MM.1S (cell line): ENCODE data around the gene EEF2.

Source experiments
- DNase-seq: peaks from one replicate; pipeline ENCODE4 v3.0.0-alpha.2; 2015
- H2AFZ ChIP-seq: fragments of 300-600 bp; sonication (generic); 2 replicates; pipeline ENCODE4 v1.6.0; 2016; ENCODE audit warnings: antibody characterized with exemption, low read length
- H3F3A ChIP-seq: fragments of 300-600 bp; sonication (generic); 2 replicates; pipeline ENCODE4 v1.6.1; 2016; ENCODE audit warnings: mild to moderate bottlenecking, antibody characterized with exemption, low read length, moderate library complexity, mixed read lengths; ENCODE audit not compliant: insufficient read depth
- H3K27ac ChIP-seq: fragments of 300-600 bp; sonication (generic); 2 replicates; pipeline ENCODE4 v1.5.1; 2016; ENCODE audit warnings: mild to moderate bottlenecking, low read length
- H3K27me3 ChIP-seq: fragments of 300-600 bp; sonication (generic); replicated peaks from 2 replicates; pipeline ENCODE4 v1.6.0; 2016; ENCODE audit warnings: low read length; ENCODE audit not compliant: insufficient read depth
- H3K36me3 ChIP-seq: fragments of 300-600 bp; sonication (generic); replicated peaks from 2 replicates; pipeline ENCODE4 v1.6.1; 2016; ENCODE audit warnings: mild to moderate bottlenecking, low read length, mixed read lengths; ENCODE audit not compliant: insufficient read depth
- H3K4me1 ChIP-seq: fragments of 300-600 bp; sonication (generic); 2 replicates; pipeline ENCODE4 v1.6.1; 2016; ENCODE audit warnings: low read length, mixed read lengths
- H3K4me2 ChIP-seq: fragments of 300-600 bp; sonication (generic); 2 replicates; pipeline ENCODE4 v1.6.0; 2016; ENCODE audit warnings: low read depth, low read length
- H3K4me3 ChIP-seq: fragments of 300-600 bp; sonication (generic); 2 replicates; pipeline ENCODE4 v1.5.1; 2016; ENCODE audit warnings: low read length, mixed read lengths
- H3K79me2 ChIP-seq: fragments of 300-600 bp; sonication (generic); 2 replicates; pipeline ENCODE4 v1.6.1; 2016; ENCODE audit warnings: mixed run types, low read length, mixed read lengths
- H3K9ac ChIP-seq: fragments of 300-600 bp; sonication (generic); 2 replicates; pipeline ENCODE4 v1.6.1; 2016; ENCODE audit warnings: low read length, mixed read lengths
- H3K9me2 ChIP-seq: fragments of 300-600 bp; sonication (generic); replicated peaks from 2 replicates; pipeline ENCODE4 v1.6.1; 2016; ENCODE audit warnings: mild to moderate bottlenecking, low read length, mixed read lengths; ENCODE audit not compliant: insufficient read depth
- H3K9me3 ChIP-seq: fragments of 300-600 bp; sonication (generic); replicated peaks from 2 replicates; pipeline ENCODE4 v1.6.1; 2016; ENCODE audit warnings: mild to moderate bottlenecking, low read length, mixed read lengths; ENCODE audit not compliant: insufficient read depth
- H4K20me1 ChIP-seq: fragments of 300-600 bp; sonication (generic); 2 replicates; pipeline ENCODE4 v1.6.1; 2016; ENCODE audit warnings: mild to moderate bottlenecking, low read length, moderate library complexity, mixed read lengths; ENCODE audit not compliant: insufficient read depth
- CTCF ChIP-seq: fragments of 300-600 bp; sonication (generic); IDR thresholded peaks from 2 replicates; pipeline ENCODE4 v1.5.1; 2016; ENCODE audit warnings: antibody characterized with exemption, low read length, mixed read lengths
- EZH2 ChIP-seq: fragments of 300-600 bp; sonication (generic); optimal IDR thresholded peaks from 2 replicates; pipeline ENCODE3; 2017; ENCODE audit warnings: low read depth, mild to moderate bottlenecking, antibody characterized with exemption, low read length, mixed read lengths
- EZH2phosphoT487 ChIP-seq: fragments of 300-600 bp; sonication (generic); IDR thresholded peaks from 2 replicates; pipeline ENCODE4 v1.6.1; 2018; ENCODE audit warnings: antibody characterized with exemption, low read length

Gene EEF2

GRCh38 chr19:3979674-3980352 lies 5.5 kb downstream of the EEF2 start:
- Histone ChIP-seq H3K27ac (no peak overlapping the region), H3K4me3 (no peak overlapping the region), H3F3A (peaks cover 88% of the 10 kb centered on the region), H3K27me3 (no peaks in the 10 kb centered on the region), H3K9ac (no peak overlapping the region), H3K79me2 (peaks cover 93% of the 10 kb centered on the region), H3K36me3 (peaks cover 92% of the 10 kb centered on the region), H4K20me1 (peaks cover 93% of the 10 kb centered on the region), H3K9me2 (no peaks in the 10 kb centered on the region), H2AFZ (no peak overlapping the region), H3K9me3 (no peaks in the 10 kb centered on the region), H3K4me1 (peaks cover 8% of the 10 kb centered on the region), H3K4me2 (no peak overlapping the region)
- TF ChIP-seq EZH2phosphoT487 (no peak), EZH2 (no peak), CTCF (no peak)
- DNase-seq, result no peak

- TF ChIP-seq EZH2phosphoT487 (no peak), EZH2 (no peak), CTCF (no peak)
- Histone ChIP-seq H3K27ac (no peak overlapping the region), H4K20me1 (peaks cover 88% of the 10 kb centered on the region), H3K27me3 (no peaks in the 10 kb centered on the region), H2AFZ (no peak overlapping the region), H3F3A (peaks cover 83% of the 10 kb centered on the region), H3K36me3 (peaks cover 88% of the 10 kb centered on the region), H3K79me2 (peaks cover 88% of the 10 kb centered on the region), H3K4me3 (no peak overlapping the region), H3K9ac (no peak overlapping the region), H3K9me3 (no peaks in the 10 kb centered on the region), H3K9me2 (no peaks in the 10 kb centered on the region), H3K4me2 (no peak overlapping the region), H3K4me1 (peaks cover 8% of the 10 kb centered on the region)
- no peak for DNase-seq
Measured at GRCh38 chr19:3979289-3979673, 6.0 kb downstream of the EEF2 start.

GRCh38 chr19:3978145-3978544 lies 7.1 kb downstream of the EEF2 start:
- Histone ChIP-seq H3K9me2 (no peaks in the 10 kb centered on the region), H2AFZ (no peak overlapping the region), H3K27ac (no peak overlapping the region), H3K4me1 (no peaks in the 10 kb centered on the region), H3K27me3 (no peaks in the 10 kb centered on the region), H3K9me3 (no peaks in the 10 kb centered on the region), H3K36me3 (peaks cover 76% of the 10 kb centered on the region), H4K20me1 (peaks cover 77% of the 10 kb centered on the region), H3K4me2 (no peak overlapping the region), H3F3A (peaks cover 74% of the 10 kb centered on the region), H3K4me3 (no peak overlapping the region), H3K9ac (no peak overlapping the region), H3K79me2 (peaks cover 76% of the 10 kb centered on the region)
- TF ChIP-seq EZH2phosphoT487 (no peak), EZH2 (no peak), CTCF (no peak)
- no peak for DNase-seq
